RWPE1 (cell line): ENCODE measurements around the gene SLC19A1.

ENCODE experiments used
- CTCF ChIA-PET: fragments of 350-600 bp; sonication (Branson Sonifier 250); formaldehyde crosslinking; extraction: SDS; loops from one replicate; lab custom pipeline; 2021; lab: Yijun Ruan, JAX
- POLR2A ChIA-PET: fragments of 400-600 bp; formaldehyde crosslinking; extraction: SDS; loops from one replicate; lab custom pipeline; 2020; ENCODE audit warnings: antibody characterized with exemption; ENCODE audit not compliant: low non-redundant PET; lab: Yijun Ruan, JAX
- DNase-seq: peaks from one replicate; pipeline ENCODE4 v3.0.0; 2012; ENCODE audit warnings: low spot score
- H3K27ac ChIP-seq: fragments of 450-650 bp; 2 replicates; pipeline ENCODE4 v1.5.1; 2017
- CTCF ChIP-seq: fragments of 450-650 bp; conservative IDR thresholded peaks from 2 replicates; pipeline ENCODE4 v1.5.1; 2017; ENCODE audit warnings: low read depth, mild to moderate bottlenecking

The SLC19A1 gene

GRCh38 chr21:45475797-45476570 lies 66.3 kb downstream of the SLC19A1 start:
- CTCF ChIA-PET, result interaction anchor here (0.7 kb wide), 1 partner anchor 19 kb away, joined by 3 read pairs; no protein-coding TSS in a partner anchor
- POLR2A ChIA-PET, result no interaction called here
- no peak for DNase-seq
- H3K27ac ChIP-seq, result no peak overlapping the region
- no peak for TF ChIP-seq CTCF

- ChIA-PET POLR2A (no interaction called here), CTCF (no interaction called here)
These were observed 67.1 kb downstream of the SLC19A1 start for GRCh38 chr21:45475004-45475685.

DNA sequence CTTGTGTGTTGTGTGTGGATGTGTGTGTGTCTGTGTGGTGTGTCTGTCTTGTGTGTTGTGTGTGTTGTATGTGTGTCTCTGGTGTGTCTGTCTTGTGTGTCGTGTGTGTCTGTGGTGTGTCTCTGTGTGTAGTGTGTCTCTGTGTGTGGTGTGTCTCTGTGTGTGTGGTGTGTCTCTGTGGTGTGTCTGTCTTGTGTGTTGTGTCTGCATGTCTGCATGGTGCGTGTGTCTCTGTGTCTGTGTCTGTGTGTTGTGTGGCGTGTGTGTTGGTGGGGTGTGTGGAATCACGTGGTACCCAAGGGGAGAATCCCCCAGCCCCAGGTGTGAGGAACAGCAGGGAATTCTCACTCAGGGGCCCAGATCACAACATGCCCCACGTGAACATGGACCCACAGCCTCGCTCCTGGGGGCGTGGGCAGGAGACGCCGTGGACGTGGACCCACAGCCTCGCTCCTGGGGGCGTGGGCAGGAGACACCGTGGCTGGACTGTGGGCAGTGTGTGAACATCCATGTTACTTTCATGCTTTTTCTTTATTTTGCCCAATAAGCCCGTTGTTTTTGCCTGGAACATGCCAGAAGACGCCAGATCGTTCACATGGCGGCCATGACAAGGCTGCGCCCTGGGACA lies 67.8 kb downstream of the SLC19A1 start:
- no peak for DNase-seq
- no peak overlapping the region for H3K27ac ChIP-seq
- POLR2A ChIA-PET, result no interaction called here
- CTCF ChIA-PET, result no interaction called here
- no peak for TF ChIP-seq CTCF

More at GRCh38 chr21:45475004-45475685, 67.1 kb downstream of the SLC19A1 start:
- no peak overlapping the region for H3K27ac ChIP-seq
- DNase-seq, result no peak
- no peak for TF ChIP-seq CTCF

DNA sequence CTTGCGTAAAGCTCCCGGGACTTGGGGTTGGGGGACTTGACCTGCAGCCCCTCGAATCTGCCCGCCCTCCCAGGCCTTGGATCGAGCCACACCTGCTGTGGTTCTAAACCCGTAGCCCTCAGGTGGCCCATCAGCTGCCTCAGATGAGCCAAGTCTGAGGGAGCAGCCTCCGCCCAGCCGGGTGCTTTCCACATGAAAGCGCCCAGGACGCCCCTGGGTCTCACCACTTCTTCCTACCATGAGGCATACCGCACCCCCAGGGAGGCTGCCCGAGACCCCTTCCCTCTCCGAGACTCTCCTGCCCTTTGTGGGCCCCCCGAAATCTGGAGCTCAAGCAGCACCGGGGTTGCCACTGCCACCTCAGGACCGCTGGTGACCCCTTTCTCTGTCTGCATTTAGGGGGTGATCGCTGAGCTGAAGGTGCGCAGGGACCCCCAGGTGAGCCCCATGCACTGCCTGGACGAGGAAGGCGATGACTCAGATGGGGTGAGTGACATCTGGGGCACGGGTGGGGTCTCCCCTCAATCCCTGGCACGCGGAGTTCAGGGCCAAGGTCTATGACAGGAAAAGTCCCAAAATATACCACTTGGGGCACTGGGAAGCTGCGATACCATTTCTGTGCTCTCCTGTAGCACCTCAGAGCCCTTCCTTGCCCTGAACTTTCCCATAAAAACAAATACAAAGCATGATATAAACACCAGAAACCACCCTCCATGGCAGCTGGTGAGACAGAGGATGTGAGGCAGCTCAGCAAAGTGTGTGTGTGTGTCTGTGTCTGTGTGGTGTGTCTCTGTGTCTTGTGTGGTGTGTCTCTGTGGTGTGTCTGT lies 68.5 kb downstream of the SLC19A1 start:
- DNase-seq, result no peak
- ChIA-PET CTCF (no interaction called here), POLR2A (no interaction called here)
- no peak overlapping the region for H3K27ac ChIP-seq
- TF ChIP-seq CTCF, result no peak

DNA sequence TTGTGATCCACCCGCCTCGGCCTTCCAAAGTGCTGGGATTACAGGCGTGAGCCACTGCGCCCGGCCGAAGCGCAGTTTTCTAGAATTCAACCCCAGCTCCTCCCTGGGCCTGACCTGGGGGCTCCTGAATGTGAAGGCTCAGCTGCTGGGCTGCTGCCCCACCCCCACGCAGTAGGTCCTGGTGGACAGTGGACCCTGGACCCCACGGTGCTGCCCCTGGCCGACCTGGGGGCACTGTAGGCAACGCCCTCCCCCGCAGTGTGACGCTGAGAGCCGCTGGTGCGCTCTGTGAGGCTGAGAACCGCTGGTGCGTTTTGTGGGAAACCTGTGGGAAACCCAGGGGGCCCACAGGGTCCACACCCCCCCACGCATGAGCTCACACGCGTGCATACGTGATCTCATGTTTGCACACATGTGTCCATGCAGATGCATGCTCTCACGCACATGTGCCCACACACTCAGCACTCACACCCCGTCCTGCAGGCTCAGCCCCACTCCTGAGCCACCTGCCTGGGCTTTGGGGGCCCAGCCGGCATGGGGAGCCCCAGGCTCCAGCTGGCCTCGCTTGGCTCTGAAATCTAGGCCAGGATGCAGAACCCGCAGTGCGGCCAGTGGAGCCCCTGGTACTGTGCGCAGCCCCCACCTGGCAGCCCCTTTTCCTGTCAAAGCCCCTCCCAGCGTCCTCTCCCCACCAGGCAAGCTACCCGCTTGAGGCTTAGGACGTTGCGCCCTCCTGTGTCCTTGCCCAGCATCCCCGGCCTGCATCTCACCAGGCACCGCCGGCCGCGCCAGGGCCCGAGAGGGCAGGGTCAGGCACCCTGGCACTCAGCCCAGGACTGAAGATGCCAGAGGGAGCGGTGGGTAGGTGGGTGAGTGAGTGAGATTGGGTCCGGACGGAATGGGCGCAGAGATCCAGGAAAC lies 69.5 kb downstream of the SLC19A1 start:
- no peak for DNase-seq
- no peak for TF ChIP-seq CTCF
- CTCF ChIA-PET, result no interaction called here
- POLR2A ChIA-PET, result no interaction called here
- peak overlapping the region; percentile 97 for H3K27ac ChIP-seq
